ENCODE measurements around the gene GTSE1.

DNA sequence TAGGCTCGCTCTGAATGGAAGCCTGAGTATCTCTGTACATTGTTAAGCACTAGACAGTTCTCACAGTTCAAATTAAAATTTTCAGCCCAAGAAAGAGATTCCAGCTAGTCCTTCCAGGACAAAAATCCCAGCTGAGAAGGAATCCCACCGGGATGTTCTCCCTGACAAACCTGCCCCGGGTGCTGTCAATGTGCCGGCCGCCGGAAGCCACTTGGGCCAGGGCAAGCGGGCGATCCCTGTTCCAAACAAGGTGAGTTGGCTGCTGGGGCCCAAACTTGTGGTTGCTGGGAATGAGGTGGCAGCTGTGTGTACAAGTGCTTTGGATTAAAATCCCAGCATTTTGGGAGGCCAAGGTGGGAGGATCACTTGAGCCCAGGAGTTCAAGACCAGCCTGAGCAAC lies 15.4 kb downstream of the GTSE1 start:
- TF ChIP-seq, protein P1, sequence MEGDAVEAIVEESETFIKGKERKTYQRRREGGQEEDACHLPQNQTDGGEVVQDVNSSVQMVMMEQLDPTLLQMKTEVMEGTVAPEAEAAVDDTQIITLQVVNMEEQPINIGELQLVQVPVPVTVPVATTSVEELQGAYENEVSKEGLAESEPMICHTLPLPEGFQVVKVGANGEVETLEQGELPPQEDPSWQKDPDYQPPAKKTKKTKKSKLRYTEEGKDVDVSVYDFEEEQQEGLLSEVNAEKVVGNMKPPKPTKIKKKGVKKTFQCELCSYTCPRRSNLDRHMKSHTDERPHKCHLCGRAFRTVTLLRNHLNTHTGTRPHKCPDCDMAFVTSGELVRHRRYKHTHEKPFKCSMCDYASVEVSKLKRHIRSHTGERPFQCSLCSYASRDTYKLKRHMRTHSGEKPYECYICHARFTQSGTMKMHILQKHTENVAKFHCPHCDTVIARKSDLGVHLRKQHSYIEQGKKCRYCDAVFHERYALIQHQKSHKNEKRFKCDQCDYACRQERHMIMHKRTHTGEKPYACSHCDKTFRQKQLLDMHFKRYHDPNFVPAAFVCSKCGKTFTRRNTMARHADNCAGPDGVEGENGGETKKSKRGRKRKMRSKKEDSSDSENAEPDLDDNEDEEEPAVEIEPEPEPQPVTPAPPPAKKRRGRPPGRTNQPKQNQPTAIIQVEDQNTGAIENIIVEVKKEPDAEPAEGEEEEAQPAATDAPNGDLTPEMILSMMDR (IDR thresholded peaks at IDR 0.05): no peak
- TF ChIP-seq EZH2 (IDR thresholded peaks at IDR 0.05) (no peak), EZH2phosphoT487 (IDR thresholded peaks at IDR 0.05) (no peak)
